Upper lobe of left lung (tissue), 6 donors: ENCODE measurements around the gene POU5F2. TPM values are rescaled to one million over a fixed set of nuclear protein-coding genes. Genes with fewer than 3 reads are reported as not detected.

ENCODE experiments used
- ATAC-seq, 2 donors: fragments of 200-7000 bp; cut with Tn5 transposase; one replicate each; pipeline ENCODE4 v1.9.1; 2022; ENCODE audit warnings: mild to moderate bottlenecking in 2 of 2, moderate library complexity in 2 of 2; ENCODE audit not compliant: low FRiP score in 2 of 2
- DNase-seq, 2 donors: peaks; one replicate each; pipeline ENCODE4 v3.0.0-alpha.2; 2019 to 2020
- H3K27ac ChIP-seq, 4 donors: fragments of 200-600 bp; sonication (generic); one replicate each; pipeline ENCODE4 v1.5.1; 2016 to 2019
- H3K27me3 ChIP-seq, 4 donors: fragments of 200-600 bp; sonication (generic); one replicate each; pipeline ENCODE4 v1.5.1; 2017 to 2019
- H3K36me3 ChIP-seq, 4 donors: fragments of 200-600 bp; sonication (generic); one replicate each; pipeline ENCODE4 v1.5.1; 2016 to 2019
- H3K4me1 ChIP-seq, 4 donors: fragments of 200-600 bp; sonication (generic); one replicate each; pipeline ENCODE4 v1.5.1; 2018 to 2019
- H3K4me3 ChIP-seq, 4 donors: fragments of 200-600 bp; sonication (generic); one replicate each; pipeline ENCODE4 v1.5.1; 2017 to 2019; ENCODE audit warnings: mild to moderate bottlenecking in 2 of 4, moderate library complexity in 1 of 4
- H3K9me3 ChIP-seq, 4 donors: fragments of 200-600 bp; sonication (generic); one replicate each; pipeline ENCODE4 v1.5.1; 2018 to 2019
- CTCF ChIP-seq, 6 experiments: fragments of 450-650 bp in 4 of 6; fragments of 200-600 bp in 2 of 6; sonication (generic) in 2 of 6; IDR thresholded peaks; one replicate each; pipeline ENCODE4 v1.5.1; 2016 to 2019; ENCODE audit warnings: antibody characterized with exemption in 6 of 6
- EP300 ChIP-seq, 4 donors: sonication (generic); formaldehyde crosslinking; IDR thresholded peaks; one replicate each; pipeline ENCODE4 v1.5.1; 2017; ENCODE audit warnings: antibody characterized with exemption in 4 of 4, control low read depth in 2 of 4
- POLR2A ChIP-seq, 4 donors: fragments of 450-650 bp; IDR thresholded peaks; one replicate each; pipeline ENCODE4 v1.5.1; 2016 to 2017; ENCODE audit warnings: antibody characterized with exemption in 4 of 4, mild to moderate bottlenecking in 2 of 4
- POLR2AphosphoS5 ChIP-seq, 2 donors: sonication (generic); formaldehyde crosslinking; IDR thresholded peaks; one replicate each; pipeline ENCODE4 v1.5.1; 2017; ENCODE audit warnings: antibody characterized with exemption in 2 of 2
- WGBS, 2 donors: methylation state at CpG; one replicate each; pipeline ENCODE4 v1.1.5; 2017 to 2018; 5-methylcytosine and 5-hydroxymethylcytosine counted together
- total RNA-seq, 6 donors: library from RNA; depleted of rRNA in 4 of 6; stranded (reverse); fragments of >200 nt in 4 of 6; gene quantifications; one replicate each; pipeline versions ENCODE4 v1.1.0 to v1.2.1, GENCODE V29; 2016 to 2021
- donor health status: DM: no; HTN: no; CAD: no; lungs with moderate emphysema.
- donor health status: DM: no; HTN: yes; CAD: no; lungs with severe emphysema.

Gene POU5F2
- total RNA-seq, 6 donors from 2014 or later, result 0.81 to 8.1 (median 2.7) TPM

GRCh38 chr5:93715327-93715726 lies 26.1 kb downstream of the POU5F2 start:
- ATAC-seq (no peak), DNase-seq (no peak)
- no peak for TF ChIP-seq CTCF (IDR thresholded peaks at IDR 0.05)
- TF ChIP-seq POLR2A (IDR thresholded peaks at IDR 0.05), result no peak
- no peak for TF ChIP-seq POLR2AphosphoS5 (IDR thresholded peaks at IDR 0.05)
- TF ChIP-seq EP300 (IDR thresholded peaks at IDR 0.05), result no peak
- Histone ChIP-seq H3K27me3 (no peaks in the 10 kb centered on the region), H3K4me3 (no peak overlapping the region), H3K4me1 (no peaks in the 10 kb centered on the region), H3K27ac (no peak overlapping the region), H3K36me3 (no peaks in the 10 kb centered on the region), H3K9me3 (no peaks in the 10 kb centered on the region)
- 86 to 97% methylated on average over 2 of the region's 2 CpGs for WGBS, 2 donors

- TF ChIP-seq POLR2AphosphoS5 (IDR thresholded peaks at IDR 0.05) (no peak), CTCF (IDR thresholded peaks at IDR 0.05) (no peak)
- Histone ChIP-seq H3K4me3 (no peak overlapping the region), H3K36me3 (no peaks in the 10 kb centered on the region), H3K27ac (no peak overlapping the region), H3K27me3 (no peaks in the 10 kb centered on the region), H3K9me3 (no peaks in the 10 kb centered on the region), H3K4me1 (no peaks in the 10 kb centered on the region)
- WGBS, 2 donors, result 95 to 100% methylated on average over 6 of the region's 6 CpGs
- ATAC-seq (no peak), DNase-seq (no peak)
These were observed 33.0 kb downstream of the POU5F2 start for GRCh38 chr5:93708442-93708841.

- Histone ChIP-seq H3K36me3 (no peaks in the 10 kb centered on the region), H3K27ac (no peak overlapping the region), H3K4me3 (no peak overlapping the region), H3K27me3 (no peaks in the 10 kb centered on the region), H3K4me1 (no peaks in the 10 kb centered on the region), H3K9me3 (no peaks in the 10 kb centered on the region)
- WGBS, 2 donors, result 93 to 100% methylated on average over 1 of the region's 1 CpG
- TF ChIP-seq POLR2AphosphoS5 (IDR thresholded peaks at IDR 0.05), result no peak
- TF ChIP-seq CTCF (IDR thresholded peaks at IDR 0.05), result no peak
- no peak for TF ChIP-seq EP300 (IDR thresholded peaks at IDR 0.05)
- TF ChIP-seq POLR2A (IDR thresholded peaks at IDR 0.05), result no peak
- DNase-seq (no peak), ATAC-seq (no peak)
These were observed 35.5 kb downstream of the POU5F2 start for GRCh38 chr5:93705896-93706295.

GRCh38 chr5:93704996-93705395 lies 36.4 kb downstream of the POU5F2 start:
- H3K9me3 ChIP-seq, result no peaks in the 10 kb centered on the region
- ATAC-seq (no peak), DNase-seq (no peak)
- TF ChIP-seq POLR2A (IDR thresholded peaks at IDR 0.05) (no peak), POLR2AphosphoS5 (IDR thresholded peaks at IDR 0.05) (no peak), EP300 (IDR thresholded peaks at IDR 0.05) (no peak), CTCF (IDR thresholded peaks at IDR 0.05) (no peak)
- H3K27ac ChIP-seq, result no peak overlapping the region
- no peaks in the 10 kb centered on the region for H3K4me1 ChIP-seq
- H3K27me3 ChIP-seq, result no peaks in the 10 kb centered on the region
- H3K36me3 ChIP-seq, result no peaks in the 10 kb centered on the region
- H3K4me3 ChIP-seq, result no peak overlapping the region

GRCh38 chr5:93691997-93692396 lies 49.4 kb downstream of the POU5F2 start:
- DNase-seq (no peak), ATAC-seq (no peak)
- 94 to 96% methylated on average over 4 of the region's 4 CpGs for WGBS, 2 donors
- Histone ChIP-seq H3K27ac (no peak overlapping the region), H3K36me3 (no peaks in the 10 kb centered on the region), H3K4me3 (no peak overlapping the region), H3K4me1 (no peaks in the 10 kb centered on the region), H3K9me3 (no peaks in the 10 kb centered on the region), H3K27me3 (no peaks in the 10 kb centered on the region)
- TF ChIP-seq CTCF (IDR thresholded peaks at IDR 0.05) (no peak), POLR2AphosphoS5 (IDR thresholded peaks at IDR 0.05) (no peak), POLR2A (IDR thresholded peaks at IDR 0.05) (no peak)

Other genes with a start within 250 kb of the POU5F2 start
- 10 to 100 TPM in 4 of 6 donors, 1 to 10 TPM in 2; 4.4 to 19.9 (median 11.4) TPM for gene NR2F1-AS1, start 160.4 kb downstream of the POU5F2 start, total RNA-seq
- 10 to 100 TPM in 5 of 6 donors, 1 to 10 TPM in 1; 8.9 to 70.3 (median 29.4) TPM for gene NR2F1, start 158.4 kb downstream of the POU5F2 start, total RNA-seq